ENCODE data around the gene UBAC2. TPM values are rescaled to one million over a fixed set of nuclear protein-coding genes. Genes with fewer than 3 reads are reported as not detected.

Gene UBAC2
- total RNA-seq, 4 donors from 2014 or later = 43.5 to 59.6 (median 52.0) TPM

DNA sequence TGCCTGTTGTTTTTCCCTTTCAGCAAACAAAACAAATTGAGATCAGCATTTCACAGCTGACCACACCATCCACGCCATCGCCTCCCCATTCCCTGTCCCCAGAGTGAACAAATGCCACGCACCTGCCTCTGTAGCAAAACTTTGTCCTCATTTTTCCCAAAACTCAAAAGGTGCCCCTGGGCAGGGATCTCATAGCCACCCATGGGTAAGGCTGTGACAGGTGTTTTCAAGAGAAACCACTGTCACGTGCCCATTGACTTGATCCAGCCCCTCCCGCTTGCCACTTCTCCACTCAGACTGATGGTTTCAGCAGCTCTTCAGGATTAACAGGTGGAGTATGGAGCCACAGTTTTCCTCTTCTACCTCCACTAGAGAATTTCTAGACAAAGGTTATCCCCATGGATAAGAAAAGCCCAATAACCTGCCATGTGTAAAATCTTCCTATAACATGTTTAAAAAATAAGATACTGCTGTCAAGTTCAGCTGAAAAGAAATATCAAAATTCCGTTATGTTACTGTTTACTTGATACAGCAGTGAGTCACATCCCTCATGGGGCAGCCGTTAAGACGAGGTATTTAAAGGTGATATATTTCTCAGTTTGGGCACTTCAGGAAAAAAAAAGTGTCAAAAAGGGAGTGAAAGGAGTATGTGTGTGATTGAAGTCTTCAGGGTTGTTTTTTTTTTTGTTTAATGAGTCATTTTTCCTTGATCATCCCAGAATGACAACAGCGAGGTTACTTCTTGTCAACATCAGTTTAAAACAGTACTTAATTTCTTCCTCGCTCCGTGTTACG lies 170.0 kb downstream of the UBAC2 start:
- Histone ChIP-seq H3K9me3 (no peaks in the 10 kb centered on the region), H3K27ac (no peak overlapping the region), H3K4me3 (no peak overlapping the region), H3K4me1 (peaks cover 0 to 7% (median 0%) of the 10 kb centered on the region in 4 donors), H3K36me3 (peaks cover 0 to 63% (median 0%) of the 10 kb centered on the region in 3 donors), H3K27me3 (no peaks in the 10 kb centered on the region)
- TF ChIP-seq, protein P1, sequence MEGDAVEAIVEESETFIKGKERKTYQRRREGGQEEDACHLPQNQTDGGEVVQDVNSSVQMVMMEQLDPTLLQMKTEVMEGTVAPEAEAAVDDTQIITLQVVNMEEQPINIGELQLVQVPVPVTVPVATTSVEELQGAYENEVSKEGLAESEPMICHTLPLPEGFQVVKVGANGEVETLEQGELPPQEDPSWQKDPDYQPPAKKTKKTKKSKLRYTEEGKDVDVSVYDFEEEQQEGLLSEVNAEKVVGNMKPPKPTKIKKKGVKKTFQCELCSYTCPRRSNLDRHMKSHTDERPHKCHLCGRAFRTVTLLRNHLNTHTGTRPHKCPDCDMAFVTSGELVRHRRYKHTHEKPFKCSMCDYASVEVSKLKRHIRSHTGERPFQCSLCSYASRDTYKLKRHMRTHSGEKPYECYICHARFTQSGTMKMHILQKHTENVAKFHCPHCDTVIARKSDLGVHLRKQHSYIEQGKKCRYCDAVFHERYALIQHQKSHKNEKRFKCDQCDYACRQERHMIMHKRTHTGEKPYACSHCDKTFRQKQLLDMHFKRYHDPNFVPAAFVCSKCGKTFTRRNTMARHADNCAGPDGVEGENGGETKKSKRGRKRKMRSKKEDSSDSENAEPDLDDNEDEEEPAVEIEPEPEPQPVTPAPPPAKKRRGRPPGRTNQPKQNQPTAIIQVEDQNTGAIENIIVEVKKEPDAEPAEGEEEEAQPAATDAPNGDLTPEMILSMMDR (IDR thresholded peaks at IDR 0.05) = no peak
- TF ChIP-seq POLR2A (IDR thresholded peaks at IDR 0.05) = no peak
- TF ChIP-seq EP300 (IDR thresholded peaks at IDR 0.05) = no peak
- DNase-seq (ENCODE audit: low spot score in 2 of 2) = no peak
- WGBS, 2 donors = 92 to 93% methylated on average over 12 of the region's 12 CpGs

DNA sequence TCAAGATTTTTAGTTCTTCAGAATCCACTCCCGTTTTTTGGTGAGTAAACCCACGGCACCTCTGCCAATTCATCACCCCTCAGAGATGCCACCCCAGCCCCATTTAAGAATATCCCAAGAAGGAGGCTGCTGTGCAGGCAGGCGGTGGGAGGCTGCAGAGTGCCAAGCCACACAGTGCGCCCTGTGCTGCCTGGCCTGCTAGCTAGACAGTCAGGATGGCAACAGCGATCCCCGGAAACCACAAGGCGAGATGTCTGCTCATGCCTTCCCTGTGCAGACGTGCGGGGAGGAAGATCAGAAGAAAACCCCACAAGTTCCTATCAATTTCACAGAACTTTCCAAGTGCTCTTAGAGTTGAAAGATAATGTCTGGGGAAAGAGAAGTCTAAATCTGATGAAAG lies 171.3 kb downstream of the UBAC2 start:
- 86 to 96% methylated on average over 9 of the region's 9 CpGs for WGBS, 2 donors

DNA sequence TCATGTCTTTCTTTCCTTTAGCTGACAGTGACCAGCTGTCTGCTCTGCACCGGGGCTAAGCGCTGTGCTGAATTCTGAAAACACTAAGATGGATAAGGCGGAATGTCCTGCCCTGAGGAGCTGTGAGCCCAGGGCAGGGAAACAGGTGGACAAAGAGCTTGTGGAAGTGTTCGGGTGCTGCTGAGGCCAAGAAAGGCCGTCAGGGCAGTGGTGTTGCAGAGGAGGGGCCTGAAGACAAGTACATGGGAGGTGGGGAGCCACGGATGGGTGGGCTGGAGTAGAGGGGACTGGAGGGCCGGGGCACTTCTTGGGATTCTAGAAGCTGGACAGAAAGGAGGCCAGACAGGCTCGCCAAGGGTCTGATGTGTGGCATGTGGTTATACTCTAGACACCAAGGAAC lies 172.8 kb downstream of the UBAC2 start:
- 90 to 93% methylated on average over 8 of the region's 8 CpGs for WGBS, 2 donors
- Histone ChIP-seq H3K4me1 (peaks cover 0 to 20% (median 0%) of the 10 kb centered on the region in 4 donors), H3K27ac (no peak overlapping the region), H3K36me3 (peaks cover 0 to 75% (median 0%) of the 10 kb centered on the region in 3 donors), H3K27me3 (no peaks in the 10 kb centered on the region), H3K4me3 (no peak overlapping the region), H3K9me3 (no peaks in the 10 kb centered on the region)
- TF ChIP-seq EP300 (IDR thresholded peaks at IDR 0.05) (no peak), POLR2A (IDR thresholded peaks at IDR 0.05) (no peak)
- no peak for DNase-seq (ENCODE audit: low spot score in 2 of 2)

More for the DNA sequence above, 171.3 kb downstream of the UBAC2 start:
- Histone ChIP-seq H3K4me3 (no peak overlapping the region), H3K9me3 (no peaks in the 10 kb centered on the region), H3K27me3 (no peaks in the 10 kb centered on the region), H3K27ac (no peak overlapping the region), H3K36me3 (peaks cover 0 to 73% (median 0%) of the 10 kb centered on the region in 3 donors), H3K4me1 (peaks cover 0 to 19% (median 0%) of the 10 kb centered on the region in 4 donors)
- no peak for DNase-seq (ENCODE audit: low spot score in 2 of 2)
- TF ChIP-seq POLR2A (IDR thresholded peaks at IDR 0.05) (no peak), EP300 (IDR thresholded peaks at IDR 0.05) (no peak)
- TF ChIP-seq, protein P1 (IDR thresholded peaks at IDR 0.05) = no peak

DNA sequence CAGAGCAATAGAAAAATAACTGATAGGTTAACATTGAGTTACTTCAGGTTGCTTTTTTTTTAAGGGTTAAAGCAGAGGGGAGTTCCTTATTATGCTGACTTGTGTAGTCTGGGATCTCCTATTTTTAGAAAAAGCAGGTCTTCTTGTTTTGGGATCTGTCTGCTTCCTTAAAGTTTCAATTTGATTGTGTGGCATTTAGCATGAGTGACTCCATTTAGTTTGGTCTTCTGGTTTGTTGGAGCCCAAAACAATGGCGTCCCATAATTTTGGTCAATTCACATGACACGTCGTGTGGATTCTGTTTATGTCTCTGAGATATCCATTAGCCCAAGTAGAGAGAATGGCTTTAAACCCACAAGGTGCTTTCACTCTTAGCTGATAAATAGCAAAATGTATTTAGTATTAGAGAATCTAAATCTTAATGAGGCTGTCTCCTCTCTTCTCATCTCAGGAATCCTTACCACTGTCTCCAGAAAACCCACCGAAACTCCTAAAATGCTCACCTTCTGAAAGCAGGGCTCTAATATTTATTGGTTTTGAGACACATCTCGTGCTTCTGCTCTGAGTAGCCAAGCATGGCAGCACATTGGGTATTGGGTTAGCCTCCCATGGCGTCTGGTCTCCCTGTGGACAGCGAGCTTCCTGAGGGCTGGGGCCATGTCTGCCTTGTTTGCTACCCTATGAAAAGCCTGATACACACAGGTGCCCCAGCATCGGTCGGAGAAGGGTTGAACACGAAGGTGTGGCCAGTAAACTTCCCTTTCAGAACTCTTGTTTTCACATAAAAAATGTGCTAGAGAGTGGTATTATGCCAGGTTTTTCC lies 173.7 kb downstream of the UBAC2 start:
- peaks cover 0 to 20% (median 0%) of the 10 kb centered on the region in 4 donors for H3K4me1 ChIP-seq
- DNase-seq (ENCODE audit: low spot score in 2 of 2) = no peak
- no peaks in the 10 kb centered on the region for H3K27me3 ChIP-seq
- peaks cover 0 to 67% (median 0%) of the 10 kb centered on the region in 3 donors for H3K36me3 ChIP-seq
- WGBS, 2 donors = 93 to 96% methylated on average over 10 of the region's 10 CpGs
- TF ChIP-seq EP300 (IDR thresholded peaks at IDR 0.05) (no peak), POLR2A (IDR thresholded peaks at IDR 0.05) (no peak)
- TF ChIP-seq, protein P1 (IDR thresholded peaks at IDR 0.05) = no peak
- H3K9me3 ChIP-seq = no peaks in the 10 kb centered on the region
- peak overlapping the region in 2 of 4 donors; percentile 38 to 69 for H3K27ac ChIP-seq
- H3K4me3 ChIP-seq = no peak overlapping the region

DNA sequence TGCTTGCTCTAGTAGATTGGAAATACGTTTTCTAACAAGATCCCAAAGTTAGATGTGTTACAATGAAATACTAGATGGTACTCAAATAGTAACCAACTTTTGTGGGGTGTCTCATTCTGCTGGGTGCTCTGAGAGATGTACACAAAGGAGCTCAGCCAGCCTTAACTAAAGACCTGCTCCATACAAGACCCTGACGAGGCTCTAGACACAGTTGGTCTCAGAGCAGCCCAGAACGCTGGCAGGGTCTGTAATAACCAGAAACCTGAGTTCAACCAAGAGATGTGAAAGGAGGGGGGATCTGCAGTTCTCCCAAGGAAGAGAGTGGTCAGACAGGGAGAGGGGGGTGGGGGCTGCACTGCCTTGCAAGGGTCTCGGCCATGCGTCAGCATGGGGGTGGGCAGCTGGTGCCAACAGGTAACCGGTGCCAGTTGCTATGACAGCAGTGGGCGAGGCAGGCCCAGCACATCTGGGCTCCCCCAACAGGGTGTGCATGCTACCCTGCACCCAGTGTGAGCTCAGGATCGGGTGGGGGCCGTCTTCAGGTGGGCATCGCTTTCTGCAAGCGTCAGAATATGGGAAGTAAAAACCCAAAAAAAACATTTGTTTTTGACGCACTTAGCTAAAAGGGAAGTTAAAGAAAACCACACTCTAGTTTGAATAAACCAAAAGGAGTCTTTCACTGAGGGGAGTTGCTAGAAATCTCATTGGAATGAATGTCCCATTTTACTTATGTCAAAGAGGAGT lies 174.5 kb downstream of the UBAC2 start:
- H3K27ac ChIP-seq = peak overlapping the region in 3 of 4 donors; percentile 16 to 69 (median 38)

More for the DNA sequence above, 174.5 kb downstream of the UBAC2 start:
- Histone ChIP-seq H3K36me3 (peaks cover 0 to 63% (median 0%) of the 10 kb centered on the region in 3 donors), H3K9me3 (no peaks in the 10 kb centered on the region), H3K4me3 (no peak overlapping the region), H3K27me3 (no peaks in the 10 kb centered on the region), H3K4me1 (peaks cover 0 to 20% (median 0%) of the 10 kb centered on the region in 4 donors)
- DNase-seq (ENCODE audit: low spot score in 2 of 2) = no peak
- TF ChIP-seq, protein P1 (IDR thresholded peaks at IDR 0.05) = no peak
- peak in 1 of 2 donors; percentile 26 for TF ChIP-seq EP300 (IDR thresholded peaks at IDR 0.05)
- WGBS, 2 donors = 74 to 87% methylated on average over 12 of the region's 12 CpGs

Measured in tibial nerve (tissue), 4 donors.